GM12878 (cell line): Measurements from ENCODE around the gene SDK2. TPM values are rescaled to one million over a fixed set of nuclear protein-coding genes. Genes with fewer than 3 reads are reported as not detected.

Experiments
- ATAC-seq: fragments of 200-7000 bp; cut with Tn5 transposase; 3 replicates; pipeline ENCODE4 v1.9.1; 2020; ENCODE audit warnings: mild to moderate bottlenecking, moderate library complexity
- BruUV-seq: library from RNA; stranded (reverse); fragments of 400-500 nt; replicated peaks from 2 replicates; lab custom pipeline; 2021; lab: Mats Ljungman, UMichigan
- CTCF ChIA-PET: fragments of 300-600 bp; sonication (Branson Sonifier 250); formaldehyde crosslinking; extraction: SDS; loops from one replicate; lab custom pipeline; 2021; ENCODE audit warnings: inconsistent platforms; lab: Yijun Ruan, JAX
- POLR2A ChIA-PET: fragments of 350-600 bp; formaldehyde crosslinking; extraction: SDS; loops from one replicate; lab custom pipeline; 2021; ENCODE audit warnings: inconsistent platforms; lab: Charles Lee
- RAD21 ChIA-PET: fragments of 300-600 bp; sonication (Branson Sonifier 250); formaldehyde crosslinking; loops from one replicate; lab custom pipeline; 2023; ENCODE audit warnings: antibody characterized with exemption; ENCODE audit not compliant: unreplicated experiment; lab: Charles Lee
- SMC1A ChIA-PET: fragments of 300-600 bp; sonication (Branson Sonifier 250); formaldehyde crosslinking; loops from one replicate; lab custom pipeline; 2023; ENCODE audit not compliant: unreplicated experiment, uncharacterized antibody; lab: Charles Lee
- DNase-seq: peaks from one replicate; pipeline ENCODE4 v3.0.0-alpha.2; 2011; ENCODE audit warnings: low read depth, low spot score
- FAIRE-seq: peaks from 3 replicates; lab custom pipeline; 2011; peaks lifted over from hg19 to GRCh38; lab: Jason Lieb, UNC
- H2AFZ ChIP-seq: 2 replicates; pipeline ENCODE4 v1.6.0; 2011; ENCODE audit warnings: low read depth, low read length, control low read depth; ENCODE audit not compliant: control insufficient read depth
- H3K27ac ChIP-seq: 2 replicates; pipeline ENCODE4 v1.5.1; 2011; ENCODE audit warnings: control low read depth; ENCODE audit not compliant: control insufficient read depth, insufficient read depth
- H3K27me3 ChIP-seq, 2 experiments: replicated peaks in 1 of 2; 2 replicates each; pipeline versions ENCODE4 v1.6.0 to v1.6.1; 2011; ENCODE audit warnings: low read length in 1 of 2; ENCODE audit not compliant: control insufficient read depth in 2 of 2, insufficient read depth in 2 of 2
- H3K36me3 ChIP-seq, 2 experiments: 2 replicates each; pipeline ENCODE4 v1.5.1; 2011; ENCODE audit warnings: low read length in 1 of 2; ENCODE audit not compliant: control insufficient read depth in 2 of 2, insufficient read depth in 2 of 2
- H3K4me1 ChIP-seq: 2 replicates; pipeline ENCODE4 v1.6.1; 2011; ENCODE audit warnings: mild to moderate bottlenecking, low read length, moderate library complexity, mixed read lengths; ENCODE audit not compliant: control insufficient read depth, insufficient read depth
- H3K4me2 ChIP-seq: 2 replicates; pipeline ENCODE4 v1.6.0; 2011; ENCODE audit warnings: control low read depth; ENCODE audit not compliant: control insufficient read depth, insufficient read depth
- H3K4me3 ChIP-seq: fragments of 200-600 bp; sonication (generic); 2 replicates; pipeline ENCODE4 v1.5.1; 2016
- H3K79me2 ChIP-seq: 2 replicates; pipeline ENCODE4 v1.6.0; 2011; ENCODE audit warnings: low read length; ENCODE audit not compliant: control insufficient read depth, insufficient read depth
- H3K9ac ChIP-seq: 2 replicates; pipeline ENCODE4 v1.8.0; 2011; ENCODE audit warnings: low read length, control low read depth, mixed read lengths; ENCODE audit not compliant: control insufficient read depth, insufficient read depth
- H3K9me3 ChIP-seq: replicated peaks from 3 replicates; pipeline ENCODE4 v1.5.1; 2011; ENCODE audit warnings: mild to moderate bottlenecking, low read length; ENCODE audit not compliant: control insufficient read depth, insufficient read depth
- H4K20me1 ChIP-seq: 2 replicates; pipeline ENCODE4 v1.6.0; 2011; ENCODE audit not compliant: control insufficient read depth, insufficient read depth
- ASH2L ChIP-seq: fragments of 300-600, 200-600 bp; sonication (generic); IDR thresholded peaks from 2 replicates; pipeline ENCODE4 v1.6.1; 2017; ENCODE audit warnings: low read depth, mild to moderate bottlenecking, borderline replicate concordance
- CREB1 ChIP-seq: IDR thresholded peaks from 2 replicates; pipeline ENCODE4 v1.6.1; 2012; ENCODE audit warnings: low read depth, mild to moderate bottlenecking, inconsistent platforms
- IKZF1 ChIP-seq: fragments of 450-650 bp; conservative IDR thresholded peaks from 2 replicates; pipeline ENCODE4 v1.6.1; 2017; ENCODE audit warnings: antibody characterized with exemption, mild to moderate bottlenecking
- NFYB ChIP-seq: IDR thresholded peaks from 2 replicates; pipeline ENCODE4 v1.6.1; 2011; ENCODE audit warnings: low read depth, mild to moderate bottlenecking, low read length, improper control_type of control experiment, moderate library complexity; ENCODE audit not compliant: insufficient read depth
- STAT3 ChIP-seq: IDR thresholded peaks from 2 replicates; pipeline ENCODE4 v1.6.1; 2011; ENCODE audit warnings: low read depth, low read length, improper control_type of control experiment
- SUPT20H ChIP-seq: IDR thresholded peaks from 2 replicates; pipeline ENCODE4 v1.6.1; 2011; ENCODE audit warnings: low read depth, mild to moderate bottlenecking, low read length, moderate library complexity, borderline replicate concordance; ENCODE audit not compliant: control insufficient read depth
- TCF12 ChIP-seq: IDR thresholded peaks from 2 replicates; pipeline ENCODE4 v1.6.1; 2011; ENCODE audit warnings: low read depth, mild to moderate bottlenecking, low read length
- ZBTB4 ChIP-seq: fragments of 450-650 bp; formaldehyde crosslinking; IDR thresholded peaks from 2 replicates; pipeline ENCODE4 v1.4.0; 2022; ENCODE audit warnings: mild to moderate bottlenecking, moderate library complexity
- WGBS: methylation state at CpG from one replicate; pipeline ENCODE4 v1.1.6; 2016; ENCODE audit warnings: low lambda C conversion rate; ENCODE audit not compliant: insufficient replicate concordance, insufficient coverage; ENCODE audit errors: missing lambda C conversion rate; 5-methylcytosine and 5-hydroxymethylcytosine counted together
- in situ Hi-C: fragments of 300-500 bp; cut with MboI; formaldehyde crosslinking; loops from 9 replicates; pipeline ENCODE4 v1.14.3; 2018; ENCODE audit warnings: mixed read lengths
- intact Hi-C: fragments of 100-400 bp; cut with micrococcal nuclease; formaldehyde crosslinking; loops from one replicate; pipeline ENCODE4 v1.14.2; 2022; ENCODE audit not compliant: unreplicated experiment
- polyA plus RNA-seq, 11 experiments: library from polyadenylated mRNA; depleted of rRNA in 4 of 11; unstranded in 6 of 11; stranded (reverse) in 5 of 11; fragments of >200 nt; fragmentation: Nextera tagmentation in 4 of 11; fragmentation: Illumina TruSeq in 1 of 11; extraction: Ambion mirVana in 4 of 11; extraction: Trizol in 1 of 11; gene quantifications; 1 replicate in 1 of 11; 2 replicates in 10 of 11; pipeline versions ENCODE4 v1.2.1 to v1.2.3, GENCODE V29; 2011 to 2016; ENCODE audit warnings: inconsistent platforms in 2 of 11, missing spikeins in 2 of 11, low read depth in 1 of 11
- total RNA-seq, 4 experiments: library from RNA; depleted of rRNA in 3 of 4; stranded (reverse); fragments of >200 nt in 3 of 4; fragmentation: Illumina TruSeq in 1 of 4; extraction: Trizol in 1 of 4; gene quantifications; 2 replicates each; pipeline versions ENCODE4 v1.2.1 to v1.2.3, GENCODE V29; 2013 to 2021
- TF ChIP-seq, protein P1 (sequence below): fragments of 450-650 bp; formaldehyde crosslinking; IDR thresholded peaks from 2 replicates; pipeline ENCODE4 v1.5.0; 2022; ENCODE audit warnings: mild to moderate bottlenecking, missing genetic modification characterization

Gene SDK2
- total and polyA plus RNA-seq, 10 of the 15 experiments (the other 5 are each of a cell fraction or from before 2014, with no cell fraction given) = 0.03 to 0.08 (median 0.03) TPM; not detected in 7

GRCh38 chr17:73497721-73498120, 146.5 kb downstream of the SDK2 start:
- Histone ChIP-seq H3K4me2 (no peak overlapping the region), H3K4me1 (no peaks in the 10 kb centered on the region), H3K27me3 (peaks cover 0 to 3% of the 10 kb centered on the region in 2 experiments), H3K9me3 (no peaks in the 10 kb centered on the region), H2AFZ (no peak overlapping the region), H3K27ac (no peak overlapping the region), H3K79me2 (no peaks in the 10 kb centered on the region), H3K4me3 (no peak overlapping the region), H3K9ac (no peak overlapping the region), H3K36me3 (no peaks in the 10 kb centered on the region), H4K20me1 (no peaks in the 10 kb centered on the region)
- CTCF ChIA-PET = no interaction called here
- DNase-seq (no peak), FAIRE-seq (no peak), ATAC-seq (no peak)
- RAD21 ChIA-PET = no interaction called here
- WGBS = 2% methylated on average over 7 of the region's 7 CpGs
- in situ Hi-C loops (no loop called here), intact Hi-C loops (no loop called here)
- SMC1A ChIA-PET = no interaction called here
- TF ChIP-seq CREB1 = no peak
- POLR2A ChIA-PET = no interaction called here
- no TSS peak for BruUV-seq

DNA sequence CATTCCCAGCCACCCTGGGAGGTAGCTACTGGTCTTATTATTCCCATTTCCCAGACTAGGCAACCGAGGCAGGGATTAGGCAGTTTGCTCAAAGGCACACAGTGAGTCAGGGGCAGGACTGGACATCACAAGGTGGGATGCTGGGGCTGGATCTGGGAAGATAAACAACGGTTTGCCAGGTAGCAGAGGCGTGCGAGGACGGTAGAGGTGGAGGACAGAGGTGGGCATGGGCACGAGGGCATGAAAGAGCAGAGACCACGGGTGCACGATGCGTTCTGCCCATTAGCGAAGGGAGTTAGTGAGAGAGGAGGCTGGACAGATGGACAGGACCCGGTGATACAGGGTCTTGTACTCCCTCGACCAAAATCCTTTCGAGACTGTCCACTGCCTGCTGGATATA, 148.0 kb downstream of the SDK2 start:
- in situ Hi-C loops = no loop called here
- no peak for TF ChIP-seq ASH2L
- TF ChIP-seq NFYB = no peak
- TF ChIP-seq, protein P1, sequence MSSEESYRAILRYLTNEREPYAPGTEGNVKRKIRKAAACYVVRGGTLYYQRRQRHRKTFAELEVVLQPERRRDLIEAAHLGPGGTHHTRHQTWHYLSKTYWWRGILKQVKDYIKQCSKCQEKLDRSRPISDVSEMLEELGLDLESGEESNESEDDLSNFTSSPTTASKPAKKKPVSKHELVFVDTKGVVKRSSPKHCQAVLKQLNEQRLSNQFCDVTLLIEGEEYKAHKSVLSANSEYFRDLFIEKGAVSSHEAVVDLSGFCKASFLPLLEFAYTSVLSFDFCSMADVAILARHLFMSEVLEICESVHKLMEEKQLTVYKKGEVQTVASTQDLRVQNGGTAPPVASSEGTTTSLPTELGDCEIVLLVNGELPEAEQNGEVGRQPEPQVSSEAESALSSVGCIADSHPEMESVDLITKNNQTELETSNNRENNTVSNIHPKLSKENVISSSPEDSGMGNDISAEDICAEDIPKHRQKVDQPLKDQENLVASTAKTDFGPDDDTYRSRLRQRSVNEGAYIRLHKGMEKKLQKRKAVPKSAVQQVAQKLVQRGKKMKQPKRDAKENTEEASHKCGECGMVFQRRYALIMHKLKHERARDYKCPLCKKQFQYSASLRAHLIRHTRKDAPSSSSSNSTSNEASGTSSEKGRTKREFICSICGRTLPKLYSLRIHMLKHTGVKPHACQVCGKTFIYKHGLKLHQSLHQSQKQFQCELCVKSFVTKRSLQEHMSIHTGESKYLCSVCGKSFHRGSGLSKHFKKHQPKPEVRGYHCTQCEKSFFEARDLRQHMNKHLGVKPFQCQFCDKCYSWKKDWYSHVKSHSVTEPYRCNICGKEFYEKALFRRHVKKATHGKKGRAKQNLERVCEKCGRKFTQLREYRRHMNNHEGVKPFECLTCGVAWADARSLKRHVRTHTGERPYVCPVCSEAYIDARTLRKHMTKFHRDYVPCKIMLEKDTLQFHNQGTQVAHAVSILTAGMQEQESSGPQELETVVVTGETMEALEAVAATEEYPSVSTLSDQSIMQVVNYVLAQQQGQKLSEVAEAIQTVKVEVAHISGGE = no peak
- TF ChIP-seq SUPT20H = no peak
- TF ChIP-seq STAT3 = no peak
- TF ChIP-seq ZBTB4 (CRISPR knock-in tag) = no peak
- TF ChIP-seq IKZF1 = no peak
- no peak for TF ChIP-seq TCF12

More for the DNA sequence above, 148.0 kb downstream of the SDK2 start:
- CTCF ChIA-PET = no interaction called here
- SMC1A ChIA-PET = no interaction called here
- no peaks in the 10 kb centered on the region for H3K4me1 ChIP-seq
- no peak overlapping the region for H3K27ac ChIP-seq
- RAD21 ChIA-PET = no interaction called here
- POLR2A ChIA-PET = no interaction called here
- no peaks in the 10 kb centered on the region for H3K36me3 ChIP-seq
- WGBS = 7% methylated on average over 13 of the region's 13 CpGs
- no peak overlapping the region for H3K4me2 ChIP-seq
- peaks cover 0 to 3% of the 10 kb centered on the region in 2 experiments for H3K27me3 ChIP-seq
- H3K9ac ChIP-seq = no peak overlapping the region
- no peak overlapping the region for H2AFZ ChIP-seq
- no peak for ATAC-seq
- no peak for DNase-seq
- no peak for FAIRE-seq
- no peak overlapping the region for H3K4me3 ChIP-seq
- BruUV-seq = no TSS peak
- H3K9me3 ChIP-seq = no peaks in the 10 kb centered on the region
- intact Hi-C loops = no loop called here
- no peaks in the 10 kb centered on the region for H3K79me2 ChIP-seq
- no peaks in the 10 kb centered on the region for H4K20me1 ChIP-seq
